G401.6 (cell line): ENCODE data around the gene PADI3.

Source experiments
- FAIRE-seq: peaks from 2 replicates; lab custom pipeline; 2012; peaks lifted over from hg19 to GRCh38; lab: Jason Lieb, UNC

The PADI3 gene

GRCh38 chr1:17243274-17243673 is 5.6 kb upstream of the PADI3 start:
- FAIRE-seq = no peak

- no peak for FAIRE-seq
Measured at GRCh38 chr1:17244821-17245740, 3.8 kb upstream of the PADI3 start.

GRCh38 chr1:17245816-17246325 is 3.0 kb upstream of the PADI3 start:
- no peak for FAIRE-seq

- FAIRE-seq = no peak
Measured at GRCh38 chr1:17246971-17247370, 1.9 kb upstream of the PADI3 start.

- no peak for FAIRE-seq
Measured at GRCh38 chr1:17250601-17251000, 1.7 kb downstream of the PADI3 start.

- FAIRE-seq = no peak
Measured at GRCh38 chr1:17251246-17251645, 2.3 kb downstream of the PADI3 start.

- FAIRE-seq = no peak
Measured at GRCh38 chr1:17251701-17252376, 2.9 kb downstream of the PADI3 start.

GRCh38 chr1:17255336-17255735 is 6.4 kb downstream of the PADI3 start:
- no peak for FAIRE-seq

- no peak for FAIRE-seq
Measured at GRCh38 chr1:17258116-17258757, 9.3 kb downstream of the PADI3 start.

GRCh38 chr1:17258758-17259130 is 9.8 kb downstream of the PADI3 start:
- no peak for FAIRE-seq

- FAIRE-seq = no peak
Measured at GRCh38 chr1:17259233-17259873, 10.5 kb downstream of the PADI3 start.

- FAIRE-seq = no peak
Measured at GRCh38 chr1:17260264-17260663, 11.4 kb downstream of the PADI3 start.

GRCh38 chr1:17260738-17261137 is 11.8 kb downstream of the PADI3 start:
- no peak for FAIRE-seq

- FAIRE-seq = no peak
Measured at GRCh38 chr1:17263936-17264335, 15.0 kb downstream of the PADI3 start.

- no peak for FAIRE-seq
Measured at GRCh38 chr1:17264470-17264869, 15.6 kb downstream of the PADI3 start.

- FAIRE-seq = no peak
Measured at GRCh38 chr1:17265162-17265561, 16.3 kb downstream of the PADI3 start.

- FAIRE-seq = no peak
Measured at GRCh38 chr1:17265950-17266349, 17.1 kb downstream of the PADI3 start.

- FAIRE-seq = no peak
Measured at GRCh38 chr1:17270891-17271765, 22.2 kb downstream of the PADI3 start.

GRCh38 chr1:17272066-17272465 is 23.2 kb downstream of the PADI3 start:
- FAIRE-seq = no peak

- FAIRE-seq = no peak
Measured at GRCh38 chr1:17272646-17273045, 23.7 kb downstream of the PADI3 start.

GRCh38 chr1:17273096-17273495 is 24.2 kb downstream of the PADI3 start:
- no peak for FAIRE-seq
